NCI-H2227 (cell line): ENCODE results near the gene NCOA6.

Experiments
- DNase-seq: peaks from one replicate; lab custom pipeline; 2025; ENCODE audit not compliant: unreplicated experiment; lab: John Stamatoyannopoulos, UW

Gene NCOA6

DNA sequence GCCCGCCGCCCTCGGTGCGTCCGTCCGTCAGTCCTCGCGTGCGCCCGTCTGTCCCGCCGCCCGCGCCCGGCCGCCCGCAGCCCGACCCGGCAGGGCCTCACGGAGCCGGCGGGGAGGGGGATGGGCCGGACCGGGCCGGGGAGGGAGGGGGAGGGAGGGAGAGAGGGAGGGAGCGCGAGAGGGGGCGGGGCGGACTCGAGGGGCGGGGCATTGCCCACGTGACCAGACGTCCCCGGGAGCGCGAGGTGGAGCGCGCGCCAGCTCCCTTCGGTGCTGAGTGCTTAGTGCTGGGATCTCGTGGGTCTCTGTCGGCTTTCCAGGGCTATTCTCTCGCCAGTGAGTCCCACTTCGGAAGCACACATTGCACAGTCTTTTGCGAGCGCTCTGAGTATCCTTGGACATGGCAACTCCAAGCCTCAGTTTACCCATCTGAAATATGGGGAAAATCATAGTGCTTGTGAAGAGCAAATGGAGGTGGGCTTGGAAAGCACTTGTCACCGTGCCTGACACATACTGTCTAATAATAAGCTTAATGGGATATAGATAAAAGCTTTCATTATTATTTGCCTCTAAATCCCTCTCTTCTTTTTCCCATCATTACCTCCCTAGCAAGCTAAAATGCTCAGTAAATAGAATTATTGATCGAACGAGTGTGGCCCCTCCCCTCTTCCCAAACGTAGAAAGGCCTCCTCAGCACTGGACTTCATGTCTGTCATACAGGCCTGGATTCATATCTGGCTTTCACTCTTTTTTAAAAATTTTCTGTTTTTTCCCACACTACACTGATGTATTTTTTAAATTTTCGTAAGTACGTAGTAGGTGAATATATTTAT is at the start of gene NCOA6:
Gene NCOA6, minus strand, starts transcription at position 122 of the 833 bp plus-strand sequence. CDS start 43,296 bp downstream, outside the sequence.
- DNase-seq, result peak; percentile 88

DNA sequence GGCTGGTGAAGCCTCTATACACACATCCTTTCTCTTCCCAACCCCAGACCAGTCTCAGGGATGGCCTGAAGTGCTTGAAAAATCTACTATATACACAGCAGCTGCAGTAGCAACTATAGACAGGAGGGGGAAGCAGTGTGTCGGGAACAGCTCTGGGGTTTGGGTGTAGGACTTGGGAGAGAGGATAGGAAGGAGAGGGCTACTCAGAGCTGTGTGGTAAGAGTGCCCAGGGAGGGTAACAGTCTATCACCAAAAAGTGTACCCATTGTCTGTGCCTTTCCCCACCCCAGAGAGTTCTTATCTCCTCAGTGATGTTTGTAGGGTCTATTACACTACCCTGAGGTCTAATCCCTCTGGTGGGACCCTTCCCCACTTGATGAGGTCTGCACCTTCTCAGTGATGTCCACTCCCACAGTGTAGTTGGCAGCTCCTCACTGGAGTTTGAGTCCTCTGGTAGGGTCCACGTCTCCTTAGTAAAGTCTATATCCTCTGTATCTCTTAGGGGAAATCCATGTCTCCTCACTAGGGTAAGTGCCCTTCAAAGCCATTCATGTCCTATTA is 48.7 kb upstream of the NCOA6 start:
- peak; percentile 83 for DNase-seq

- DNase-seq, result no peak
These were observed 48.2 kb upstream of the NCOA6 start for GRCh38 chr20:34873583-34874093.

- DNase-seq, result peak; percentile 91
These were observed 47.3 kb upstream of the NCOA6 start, which contains the start of gene GGT7 for GRCh38 chr20:34872622-34873224. Gene GGT7, minus strand, starts transcription at chr20:34872856. Its CDS starts 41 bp downstream, at chr20:34872815.

DNA sequence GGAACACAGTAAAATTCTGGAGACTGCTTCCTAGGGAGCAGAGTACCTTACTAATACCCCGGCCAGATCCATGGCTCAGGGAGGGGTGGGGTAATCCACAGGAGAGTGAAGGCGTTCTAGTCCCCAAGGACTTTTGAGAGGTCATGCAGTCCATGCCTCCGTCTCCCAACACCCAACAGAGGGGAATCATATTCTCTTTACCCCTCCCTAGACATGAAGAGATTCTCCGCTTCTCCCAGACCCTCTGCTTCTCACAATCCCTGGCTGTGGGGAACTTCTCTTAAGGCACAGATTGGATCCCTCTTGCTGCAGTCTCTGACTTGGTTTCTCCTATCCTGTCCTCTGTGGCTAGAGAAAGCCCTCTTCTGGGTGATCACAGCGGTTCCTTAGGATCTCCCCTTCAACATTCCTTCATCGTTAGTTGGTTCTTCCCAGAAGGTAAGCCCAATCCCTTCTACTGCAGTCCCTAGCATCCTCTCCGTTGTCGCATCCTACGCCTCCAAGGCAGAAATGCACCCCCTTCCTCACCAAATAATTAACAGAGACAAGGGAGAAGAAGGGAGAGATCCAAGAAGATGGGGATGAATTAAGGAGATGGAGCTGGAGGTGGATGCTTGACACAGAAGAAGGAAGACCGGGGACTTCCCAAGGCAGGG is 46.6 kb upstream of the NCOA6 start:
- peak; percentile 45 for DNase-seq

DNA sequence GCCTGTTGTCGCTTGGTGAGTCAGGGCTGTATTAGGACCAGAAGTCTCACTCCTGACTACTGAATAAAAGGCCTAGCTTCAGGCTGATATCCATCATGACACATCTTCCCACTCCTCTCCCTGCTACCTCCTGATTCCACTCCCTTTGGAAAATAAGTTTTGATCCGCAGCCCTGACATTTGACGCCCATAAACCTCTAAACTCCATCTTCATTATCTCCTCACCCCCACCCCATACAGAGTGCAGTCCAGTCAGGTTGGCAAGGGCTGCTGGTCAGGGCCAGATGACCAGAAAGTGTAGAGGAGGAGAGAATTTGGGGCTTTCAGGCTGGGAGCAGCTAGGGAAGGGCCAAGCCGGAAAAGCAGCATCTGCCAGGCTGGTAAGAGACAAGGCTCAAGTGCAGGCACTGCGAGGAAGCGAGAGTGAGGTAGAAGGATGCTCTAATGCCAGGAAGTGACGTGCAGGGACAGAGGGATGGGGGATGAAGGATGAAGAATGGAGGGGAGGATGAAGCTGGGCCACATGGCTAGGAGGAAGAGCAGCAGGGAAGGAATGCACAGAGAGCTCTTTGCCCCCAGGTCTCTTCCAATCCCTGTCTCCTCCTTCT is 46.0 kb upstream of the NCOA6 start:
- DNase-seq, result peak; percentile 43

DNA sequence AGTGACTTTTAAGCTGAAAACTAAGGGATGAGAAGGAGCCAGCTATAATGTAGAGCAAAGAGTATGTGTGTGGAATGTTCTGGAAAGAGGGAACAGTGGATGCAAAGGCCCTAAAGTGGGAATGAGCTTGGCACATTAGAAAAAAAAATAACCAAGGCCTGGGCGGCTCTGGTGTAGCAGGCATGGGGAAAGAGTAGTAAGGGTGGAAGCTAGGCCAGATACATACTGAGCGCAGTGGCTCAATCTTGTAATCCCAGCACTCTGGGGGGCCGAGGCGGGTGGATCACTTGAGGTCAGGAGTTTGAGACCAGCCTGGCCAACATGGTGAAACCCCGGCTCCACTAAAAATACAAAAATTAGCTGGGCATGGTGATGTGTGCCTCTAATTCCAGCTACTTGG is 38.8 kb upstream of the NCOA6 start:
- DNase-seq, result no peak

- DNase-seq, result no peak
These were observed 38.0 kb upstream of the NCOA6 start for GRCh38 chr20:34863421-34863965.

GRCh38 chr20:34862724-34863123 is 37.3 kb upstream of the NCOA6 start:
- no peak for DNase-seq

- no peak for DNase-seq
These were observed 36.1 kb upstream of the NCOA6 start for GRCh38 chr20:34861386-34862084.

GRCh38 chr20:34859826-34860545 is 34.5 kb upstream of the NCOA6 start:
- no peak for DNase-seq

- no peak for DNase-seq
These were observed 33.9 kb upstream of the NCOA6 start for GRCh38 chr20:34859367-34859766.

DNA sequence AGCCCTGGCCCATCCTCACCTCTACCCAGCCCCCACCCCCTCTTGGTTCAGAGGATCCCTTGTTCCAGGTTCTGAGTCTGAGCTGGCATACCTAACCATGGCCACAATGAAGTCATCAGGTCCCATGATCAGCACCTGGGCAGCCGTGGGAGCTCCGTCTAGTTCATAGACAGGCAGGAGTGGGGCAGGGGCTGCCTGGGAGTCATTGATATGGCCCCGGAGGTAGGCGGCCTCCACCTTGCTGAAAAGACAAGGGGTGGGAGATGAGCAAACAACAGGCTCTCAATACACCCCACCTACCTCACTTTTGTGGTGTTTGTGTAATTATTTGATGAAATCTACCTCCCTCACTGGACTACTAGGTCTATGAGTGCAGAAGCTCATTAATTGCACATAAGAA is 26.8 kb upstream of the NCOA6 start:
- DNase-seq, result no peak

DNA sequence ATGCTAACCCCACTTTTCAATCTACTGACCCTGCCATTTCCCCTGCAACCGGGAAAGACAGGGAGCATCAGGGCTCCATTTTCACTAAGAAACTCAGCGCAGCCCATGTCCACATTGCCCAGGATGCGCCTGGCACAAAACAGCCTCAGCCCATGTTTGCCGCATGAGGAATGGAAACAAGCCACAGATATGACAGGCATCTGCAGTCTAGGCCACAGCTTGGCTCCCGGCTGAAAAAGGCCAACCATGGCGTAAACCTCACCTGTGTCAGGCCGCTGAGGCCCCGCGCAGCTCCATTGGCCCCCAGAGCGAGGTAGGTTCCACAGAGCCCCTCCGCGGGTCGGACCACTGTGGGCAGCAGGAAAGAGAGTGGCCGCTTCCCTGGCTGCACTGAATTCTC is 25.5 kb upstream of the NCOA6 start:
- DNase-seq, result no peak

DNA sequence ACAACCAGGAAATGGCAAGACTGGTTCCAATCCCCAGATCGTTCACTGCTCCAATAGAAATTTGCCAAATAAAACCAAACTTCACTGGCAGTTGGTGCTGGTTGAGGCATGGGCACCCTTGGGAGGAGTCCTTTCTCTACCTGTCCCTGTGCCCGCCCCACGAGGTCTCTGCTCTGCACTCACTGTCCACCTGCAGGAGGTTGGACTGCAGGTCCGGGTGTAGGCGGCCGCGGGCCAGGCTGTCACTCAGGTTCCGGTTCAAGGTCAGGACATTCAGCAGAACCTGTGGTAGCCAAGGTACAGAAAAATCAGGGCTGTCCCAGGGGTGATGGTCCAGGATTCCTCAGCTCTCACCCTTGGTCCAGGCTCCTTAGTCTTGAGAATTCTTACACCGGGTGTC is 24.3 kb upstream of the NCOA6 start:
- no peak for DNase-seq

DNA sequence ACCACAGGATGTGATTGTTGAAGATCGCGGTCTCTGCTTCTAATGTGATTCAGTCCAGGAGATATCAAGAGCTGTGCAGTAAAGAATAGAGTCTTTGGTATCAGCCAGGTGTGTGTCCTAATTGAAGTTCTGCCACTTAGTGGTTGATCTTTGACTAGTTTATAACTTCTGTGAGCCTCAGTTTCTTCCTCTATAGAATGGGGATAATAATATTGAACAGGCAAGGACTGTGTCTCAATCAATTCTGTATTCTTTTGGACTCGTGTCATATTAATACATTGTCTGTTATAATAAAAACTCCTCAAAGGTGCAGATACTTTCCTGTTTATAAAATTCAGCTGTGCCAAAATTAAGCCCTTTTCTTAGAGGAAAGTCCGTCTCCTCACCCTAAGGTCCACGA is 23.1 kb upstream of the NCOA6 start:
- no peak for DNase-seq

DNA sequence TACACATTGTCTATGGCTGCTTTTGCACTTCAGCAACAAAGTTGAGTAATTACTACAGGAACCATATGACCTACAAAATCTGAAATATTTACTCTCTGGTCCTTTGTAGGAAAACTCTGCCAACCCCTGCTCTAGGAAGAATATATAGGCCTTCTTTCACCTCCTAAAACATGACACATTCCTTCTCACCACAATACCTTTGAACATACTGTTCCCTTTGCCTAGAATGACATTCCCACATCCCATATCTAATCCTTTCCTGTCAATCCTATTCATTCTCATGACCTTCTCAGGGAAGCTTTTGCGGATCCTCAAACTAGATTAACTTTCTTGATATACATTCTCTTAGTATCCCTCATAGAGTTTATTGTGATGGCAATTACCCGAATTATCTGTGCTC is 18.0 kb upstream of the NCOA6 start:
- DNase-seq, result no peak

GRCh38 chr20:34842143-34842542 is 16.7 kb upstream of the NCOA6 start:
- DNase-seq, result no peak

GRCh38 chr20:34834459-34834893 is 9.0 kb upstream of the NCOA6 start:
- peak; percentile 73 for DNase-seq
